Thyroid gland (tissue), 4 donors: ENCODE data around the gene VMAC. TPM values are rescaled to one million over a fixed set of nuclear protein-coding genes. Genes with fewer than 3 reads are reported as not detected.

Experiments
- DNase-seq, 2 donors: peaks; one replicate each; pipeline ENCODE4 v3.0.0-alpha.2; 2019
- H3K27ac ChIP-seq, 3 donors: fragments of 200-600 bp; sonication (generic); 1 replicate in 2 of 3; 2 replicates in 1 of 3; pipeline ENCODE4 v1.5.1; 2016 to 2019; ENCODE audit warnings: mild to moderate bottlenecking in 1 of 3, moderate library complexity in 1 of 3
- H3K27me3 ChIP-seq: fragments of 200-600 bp; sonication (generic); one replicate; pipeline ENCODE4 v1.5.1; 2019
- H3K36me3 ChIP-seq, 2 donors: fragments of 200-600 bp; sonication (generic); one replicate each; pipeline ENCODE4 v1.5.1; 2016 to 2019
- H3K4me1 ChIP-seq, 2 donors: fragments of 200-600 bp; sonication (generic); one replicate each; pipeline ENCODE4 v1.5.1; 2017 to 2019
- H3K4me3 ChIP-seq, 3 donors: fragments of 200-600 bp; sonication (generic); replicated peaks in 1 of 3; 1 replicate in 2 of 3; 2 replicates in 1 of 3; pipeline ENCODE4 v1.5.1; 2016; ENCODE audit warnings: mild to moderate bottlenecking in 1 of 3
- H3K9me3 ChIP-seq: fragments of 200-600 bp; sonication (generic); one replicate; pipeline ENCODE4 v1.5.1; 2017
- CTCF ChIP-seq, 6 experiments: fragments of 200-600 bp in 3 of 6; fragments of 450-650 bp in 3 of 6; sonication (generic) in 3 of 6; IDR thresholded peaks; one replicate each; pipeline ENCODE4 v1.5.1; 2016 to 2019; ENCODE audit warnings: antibody characterized with exemption in 6 of 6, mild to moderate bottlenecking in 2 of 6, inconsistent platforms in 1 of 6, moderate library complexity in 1 of 6
- POLR2A ChIP-seq, 2 donors: fragments of 450-650 bp; IDR thresholded peaks; one replicate each; pipeline ENCODE4 v1.6.1; 2017; ENCODE audit warnings: antibody characterized with exemption in 2 of 2, mild to moderate bottlenecking in 2 of 2, moderate library complexity in 1 of 2
- WGBS, 2 donors: methylation state at CpG; one replicate each; pipeline ENCODE4 v1.1.5; 2017; 5-methylcytosine and 5-hydroxymethylcytosine counted together
- intact Hi-C: fragments of 100-400 bp; cut with DNase I; formaldehyde crosslinking; loops from one replicate; pipeline ENCODE4 v1.15.1; 2023
- total RNA-seq, 4 donors: library from RNA; depleted of rRNA; stranded (reverse); fragments of >200 nt; gene quantifications; one replicate each; pipeline ENCODE4 v1.2.3, GENCODE V29; 2016

VMAC gene
- total RNA-seq, 4 donors from 2014 or later: 14.3 to 27.2 (median 17.8) TPM

DNA sequence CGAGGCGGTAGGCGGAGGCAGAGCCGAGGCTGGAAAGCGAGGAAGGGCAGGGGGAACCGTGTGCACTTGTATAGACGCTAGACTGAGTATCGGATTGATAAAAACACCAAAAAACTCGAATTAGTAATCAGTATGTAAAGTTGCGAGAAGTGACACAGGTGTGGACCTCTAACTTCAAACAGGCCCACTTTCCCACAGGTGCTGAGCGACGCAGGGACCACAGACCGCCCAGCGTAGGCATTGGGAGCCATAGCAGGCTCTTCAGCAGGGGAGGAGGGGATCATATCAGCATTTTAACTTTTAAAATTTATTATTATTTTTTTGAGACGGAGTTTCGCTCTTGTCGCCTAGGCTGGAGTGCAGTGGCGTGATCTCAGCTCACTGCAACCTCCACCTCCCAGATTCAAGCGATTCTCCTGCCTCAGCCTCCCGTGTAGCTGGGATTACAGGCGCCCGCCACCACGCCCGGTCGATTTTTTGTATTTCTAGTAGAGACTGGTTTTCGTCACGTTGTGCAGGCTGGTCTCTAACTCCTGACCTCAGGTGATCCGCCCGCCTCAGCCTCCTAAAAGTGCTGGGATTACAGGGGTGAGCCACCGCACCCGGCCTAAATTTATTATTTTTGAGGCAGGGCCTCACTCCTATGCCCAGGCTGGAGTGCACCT lies 574 bp downstream of the VMAC start:
- no peaks in the 10 kb centered on the region for H3K9me3 ChIP-seq
- H3K4me3 ChIP-seq: peak overlapping the region; percentile 66 to 93 (median 89)
- intact Hi-C loops: no loop called here
- H3K27me3 ChIP-seq: no peaks in the 10 kb centered on the region
- WGBS, 2 donors: 57% methylated on average over 28 of the region's 31 CpGs
- peaks cover 16 to 25% of the 10 kb centered on the region in 2 donors for H3K4me1 ChIP-seq
- peak overlapping the region in 2 of 3 donors; percentile 29 to 36 for H3K27ac ChIP-seq
- H3K36me3 ChIP-seq: peaks cover 0 to 7% of the 10 kb centered on the region in 2 donors
- TF ChIP-seq CTCF (IDR thresholded peaks at IDR 0.05): no peak
- no peak for TF ChIP-seq POLR2A (IDR thresholded peaks at IDR 0.05)
- no peak for DNase-seq

DNA sequence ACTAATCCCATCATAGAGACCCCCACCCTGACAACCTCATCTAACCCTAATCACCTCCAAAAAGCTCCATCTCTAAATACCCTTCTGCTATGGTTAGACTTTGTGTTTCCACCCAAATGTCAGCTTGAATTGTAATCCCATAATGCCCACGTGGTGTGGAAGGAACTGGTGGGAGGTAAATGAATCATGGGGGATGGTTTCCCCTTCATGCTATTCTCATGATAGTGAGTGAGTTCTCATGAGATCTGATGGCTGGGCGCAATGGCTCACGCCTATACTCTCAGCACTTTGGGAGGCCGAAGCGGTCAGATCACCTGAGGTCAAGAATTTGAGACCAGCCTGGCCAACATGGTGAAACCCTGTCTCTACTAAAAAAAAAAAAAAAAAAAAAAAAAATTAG lies 2.6 kb downstream of the VMAC start:
- 56 to 73% methylated on average over 3 to 5 of the region's 5 CpGs for WGBS, 2 donors
- H3K4me3 ChIP-seq: no peak overlapping the region
- peaks cover 16 to 21% of the 10 kb centered on the region in 2 donors for H3K4me1 ChIP-seq
- no peaks in the 10 kb centered on the region for H3K27me3 ChIP-seq
- H3K27ac ChIP-seq: no peak overlapping the region
- DNase-seq: no peak
- peaks cover 0 to 7% of the 10 kb centered on the region in 2 donors for H3K36me3 ChIP-seq
- TF ChIP-seq CTCF (IDR thresholded peaks at IDR 0.05): no peak
- no peak for TF ChIP-seq POLR2A (IDR thresholded peaks at IDR 0.05)
- intact Hi-C loops: no loop called here
- no peaks in the 10 kb centered on the region for H3K9me3 ChIP-seq

- TF ChIP-seq POLR2A (IDR thresholded peaks at IDR 0.05) (no peak), CTCF (IDR thresholded peaks at IDR 0.05) (no peak)
- Histone ChIP-seq H3K4me1 (peaks cover 11 to 18% of the 10 kb centered on the region in 2 donors), H3K27ac (no peak overlapping the region), H3K27me3 (no peaks in the 10 kb centered on the region), H3K4me3 (no peak overlapping the region), H3K9me3 (no peaks in the 10 kb centered on the region), H3K36me3 (peaks cover 0 to 7% of the 10 kb centered on the region in 2 donors)
- DNase-seq: no peak
- 68 to 71% methylated on average over 7 to 11 of the region's 14 CpGs for WGBS, 2 donors
- intact Hi-C loops: no loop called here
These were observed 4.2 kb downstream of the VMAC start for GRCh38 chr19:5908773-5909442.

GRCh38 chr19:5910638-5910907 lies 5.9 kb downstream of the VMAC start:
- no peak for DNase-seq
- H3K4me1 ChIP-seq: peaks cover 19 to 29% of the 10 kb centered on the region in 2 donors
- peaks cover 0 to 7% of the 10 kb centered on the region in 2 donors for H3K36me3 ChIP-seq
- TF ChIP-seq CTCF (IDR thresholded peaks at IDR 0.05) (no peak), POLR2A (IDR thresholded peaks at IDR 0.05) (no peak)
- H3K4me3 ChIP-seq: no peak overlapping the region
- intact Hi-C loops: no loop called here
- no peaks in the 10 kb centered on the region for H3K27me3 ChIP-seq
- H3K27ac ChIP-seq: no peak overlapping the region
- 82 to 85% methylated on average over 1 of the region's 1 CpG for WGBS, 2 donors
- H3K9me3 ChIP-seq: no peaks in the 10 kb centered on the region

DNA sequence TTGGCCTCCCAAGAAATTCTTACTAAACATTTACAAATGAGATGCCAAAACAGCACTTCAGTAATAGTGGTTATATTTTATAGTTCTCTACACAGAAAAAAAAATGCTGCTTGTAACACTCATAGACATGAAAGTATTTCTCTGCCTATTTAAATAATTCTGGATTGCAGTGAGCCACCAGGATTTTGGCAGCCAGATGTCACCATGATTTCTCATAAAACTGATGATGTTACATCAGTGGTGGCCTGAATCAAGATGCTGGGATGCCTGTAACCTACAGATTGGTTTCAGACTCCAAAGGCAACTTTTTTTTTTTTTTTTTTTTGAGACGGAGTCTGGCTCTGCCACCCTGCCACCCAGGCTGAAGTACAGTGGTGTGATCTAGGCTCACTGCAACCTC lies 6.7 kb downstream of the VMAC start:
- WGBS, 2 donors: 93 to 100% methylated on average over 1 of the region's 1 CpG
- Histone ChIP-seq H3K9me3 (no peaks in the 10 kb centered on the region), H3K27me3 (no peaks in the 10 kb centered on the region), H3K4me1 (peaks cover 25 to 29% of the 10 kb centered on the region in 2 donors), H3K27ac (no peak overlapping the region), H3K36me3 (peaks cover 4 to 10% of the 10 kb centered on the region in 2 donors), H3K4me3 (no peak overlapping the region)
- DNase-seq: no peak
- intact Hi-C loops: no loop called here
- TF ChIP-seq CTCF (IDR thresholded peaks at IDR 0.05) (no peak), POLR2A (IDR thresholded peaks at IDR 0.05) (no peak)
